NCI-H1105 treated with DMSO at 0.1 percent for 48 hours (cell line): ENCODE results near the gene TLCD3B.

Experiments used
- DNase-seq: peaks from one replicate; lab custom pipeline; 2025; lab: John Stamatoyannopoulos, UW

TLCD3B gene

GRCh38 chr16:30004811-30005242 is 26.2 kb downstream of the TLCD3B start:
- peak; percentile 69 for DNase-seq

DNA sequence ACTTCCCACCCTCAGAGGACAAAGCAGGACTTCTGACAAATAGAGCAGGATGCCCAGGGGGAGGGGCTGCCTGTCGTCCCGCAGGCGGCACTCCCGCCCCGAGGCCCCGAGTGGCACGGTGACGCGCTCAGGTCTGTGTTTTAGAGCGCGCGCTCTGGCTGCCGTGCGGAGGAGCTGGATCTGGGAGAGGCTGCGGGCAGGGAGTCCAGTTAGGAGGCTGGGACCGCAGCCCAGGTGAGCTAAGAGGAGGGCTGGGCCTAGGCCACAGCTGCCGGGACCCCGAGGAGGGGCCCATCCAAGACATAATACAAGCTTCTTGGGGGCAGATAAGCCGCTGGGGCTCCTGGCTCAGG is 26.7 kb downstream of the TLCD3B start:
- peak; percentile 69 for DNase-seq

DNA sequence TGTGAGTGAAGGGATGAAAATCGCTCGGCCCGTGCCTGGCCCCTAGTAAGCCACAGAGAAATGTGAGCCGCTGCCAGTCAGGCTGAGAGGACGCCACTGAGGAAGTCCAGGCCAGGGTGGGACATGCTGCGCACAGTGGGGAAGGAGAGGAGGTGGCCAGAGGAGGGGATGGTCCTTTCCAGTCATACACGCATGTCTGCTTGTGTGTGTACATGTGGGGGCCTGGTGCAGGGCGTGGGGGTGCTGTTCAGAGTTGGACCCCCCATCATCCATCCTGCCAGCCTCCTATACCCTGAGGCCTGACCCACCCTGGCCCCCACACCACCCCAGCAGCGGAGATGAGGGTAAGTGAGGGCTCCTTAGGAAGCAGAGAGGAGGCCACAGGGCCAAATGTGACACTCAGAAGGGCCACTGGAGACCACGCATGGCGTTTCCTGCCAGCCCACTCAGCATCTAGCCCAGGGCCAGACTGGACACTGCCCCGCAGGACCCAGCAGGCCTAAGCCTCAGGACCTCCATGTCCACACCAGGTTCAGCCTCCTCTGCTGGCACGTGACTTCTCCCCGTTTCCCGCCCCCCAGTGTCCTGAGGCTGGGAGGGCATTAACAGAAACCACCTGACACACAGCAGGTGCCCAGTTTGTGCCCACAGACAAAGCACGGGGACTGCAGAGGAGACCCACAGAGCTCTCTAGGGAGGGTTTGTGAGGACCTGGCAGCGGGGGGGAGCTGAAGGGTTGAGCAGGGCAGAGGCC is 27.2 kb downstream of the TLCD3B start:
- DNase-seq = peak; percentile 62

- DNase-seq = no peak
Observed at GRCh38 chr16:30002614-30003346, 28.3 kb downstream of the TLCD3B start.

- no peak for DNase-seq
Observed at GRCh38 chr16:30000735-30001631, 30.1 kb downstream of the TLCD3B start.

- DNase-seq = no peak
Observed at GRCh38 chr16:29999605-30000004, 31.5 kb downstream of the TLCD3B start.

DNA sequence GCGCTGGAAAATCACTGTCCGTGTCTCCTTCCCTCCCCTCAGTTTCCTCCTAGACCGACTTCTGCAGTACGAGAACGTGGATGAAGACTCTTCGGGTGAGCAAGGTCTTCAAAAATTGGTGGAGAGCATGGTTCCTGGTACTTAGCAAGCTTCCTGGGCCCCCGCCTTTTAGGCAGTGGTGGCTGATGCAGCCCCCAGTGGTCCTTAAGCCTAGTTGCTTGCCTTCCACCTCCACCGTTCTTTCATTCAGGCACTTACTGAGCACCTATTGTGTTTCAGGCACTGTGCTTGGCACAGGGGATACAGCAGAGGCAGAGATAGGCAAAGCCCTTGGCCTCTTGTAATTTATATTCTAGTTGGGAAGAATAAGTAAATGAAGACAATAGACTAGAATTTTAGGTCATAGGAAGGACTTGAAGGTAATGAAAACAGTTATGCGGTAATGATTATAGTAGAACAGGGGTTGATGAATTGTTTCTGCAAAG is 34.3 kb downstream of the TLCD3B start:
- DNase-seq = no peak

DNA sequence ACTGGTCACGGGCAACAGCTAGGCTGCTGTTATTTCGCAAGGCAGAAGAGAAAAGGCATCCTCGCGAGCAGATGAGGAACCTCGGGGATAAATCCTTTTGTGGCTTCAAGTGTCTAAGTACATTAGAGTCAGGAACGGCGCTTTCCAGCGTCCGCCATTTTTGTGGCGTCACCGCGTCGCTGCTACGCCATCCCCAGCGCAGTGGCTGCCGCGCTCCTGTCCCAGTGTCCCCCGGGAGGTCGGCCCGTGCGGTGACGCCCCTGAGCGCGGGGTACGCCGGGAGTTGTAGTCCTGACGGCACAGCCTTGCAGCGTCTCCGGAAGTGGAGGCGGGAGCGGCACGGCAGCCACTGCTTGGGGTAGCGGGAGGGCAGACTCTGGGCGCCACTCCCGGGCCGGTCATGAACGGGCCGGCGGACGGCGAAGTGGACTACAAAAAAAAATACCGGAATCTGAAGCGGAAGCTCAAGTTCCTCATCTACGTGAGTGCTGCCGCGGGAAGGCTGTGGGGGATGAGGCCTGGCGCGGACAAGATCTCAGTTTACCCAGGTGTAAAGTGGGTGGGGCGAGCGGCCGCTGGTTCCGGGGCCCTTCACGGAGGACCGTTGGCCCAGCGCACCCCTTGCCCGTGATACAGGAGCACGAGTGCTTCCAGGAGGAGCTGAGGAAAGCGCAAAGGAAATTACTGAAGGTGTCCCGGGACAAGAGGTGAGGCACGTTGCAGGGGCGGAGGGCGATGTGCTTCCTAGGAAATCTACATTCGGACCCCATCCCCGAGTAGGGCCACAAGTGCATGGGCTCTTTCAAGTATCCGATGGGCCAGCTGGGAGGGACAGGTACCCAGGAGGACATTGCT is 34.9 kb downstream of the TLCD3B start, which contains the start of gene INO80E:
Gene INO80E, plus strand, starts transcription at position 331 of the 855 bp plus-strand sequence. Its CDS starts 70 bp downstream, at position 401.
- DNase-seq = peak; percentile 94

DNA sequence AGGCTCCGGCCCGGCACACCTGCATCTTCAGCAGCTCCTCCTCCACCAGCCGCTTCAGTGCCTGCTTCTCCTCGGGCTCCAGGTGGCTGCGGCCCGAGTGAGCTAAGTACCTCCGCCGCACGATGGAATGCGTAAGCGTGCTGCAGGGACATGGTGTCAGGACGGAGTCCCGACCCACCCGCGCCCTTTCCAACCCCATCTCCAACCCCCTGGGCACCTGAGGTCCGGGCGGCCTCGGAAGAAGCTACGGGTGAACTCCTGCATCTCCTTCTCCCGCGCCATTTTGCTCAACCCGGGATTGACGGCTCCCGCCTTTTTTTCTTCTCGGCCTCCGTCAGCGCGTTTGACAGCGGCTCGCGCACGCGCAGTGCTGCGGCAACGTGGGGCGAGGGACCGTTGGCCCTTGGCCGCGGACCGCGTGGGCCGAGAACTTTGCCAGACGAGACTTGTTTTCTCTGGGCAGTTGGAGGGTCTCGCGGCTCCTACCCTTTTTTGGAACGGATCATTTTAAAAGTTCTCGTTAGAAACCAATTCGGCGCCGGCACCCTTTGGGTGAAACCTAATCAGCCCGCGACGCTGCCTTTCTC is 35.7 kb downstream of the TLCD3B start, which contains the start of gene HIRIP3:
Gene HIRIP3, minus strand, starts transcription at position 294 of the 587 bp plus-strand sequence. Its CDS starts 12 bp downstream, at position 282.
- peak; percentile 79 for DNase-seq

DNA sequence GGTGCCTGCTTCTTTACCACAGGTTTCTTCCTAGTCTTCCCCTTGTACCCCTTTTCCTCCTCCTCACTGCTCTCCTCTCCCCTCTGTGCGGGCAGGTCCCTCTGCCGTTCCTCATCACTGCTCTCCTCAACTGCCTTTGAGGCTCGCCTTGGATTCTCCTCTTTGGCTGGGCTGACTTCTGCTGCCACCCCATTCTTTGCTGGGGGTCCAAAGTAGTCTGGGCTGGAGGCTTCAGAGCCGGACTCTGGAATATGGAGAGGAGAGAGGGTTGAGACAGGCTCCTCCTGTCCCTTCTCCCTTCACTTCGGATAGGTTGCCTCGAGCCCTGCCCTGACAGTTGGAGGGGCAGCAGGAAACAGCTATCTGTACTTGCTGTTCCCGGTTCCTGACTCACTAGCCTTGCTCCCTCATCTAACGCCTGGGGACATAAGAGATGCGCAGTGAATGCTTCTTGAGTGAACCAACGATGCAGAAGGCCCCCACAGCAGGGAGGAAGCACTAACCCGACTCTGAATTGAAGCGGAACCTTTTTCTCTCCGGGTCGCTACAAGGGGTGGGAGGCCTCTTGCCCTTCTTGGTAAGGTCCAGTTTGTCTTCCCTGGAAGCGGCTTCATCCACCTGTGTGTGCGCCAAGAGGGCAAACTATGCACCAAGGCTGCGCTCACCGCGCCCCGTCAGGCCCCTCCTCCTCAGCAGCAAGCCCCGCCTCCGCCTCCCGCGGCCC is 36.3 kb downstream of the TLCD3B start:
- no peak for DNase-seq

- DNase-seq = no peak
Observed at GRCh38 chr16:29993903-29994599, 37.0 kb downstream of the TLCD3B start.

GRCh38 chr16:29993191-29993902 is 37.7 kb downstream of the TLCD3B start:
- DNase-seq = no peak

DNA sequence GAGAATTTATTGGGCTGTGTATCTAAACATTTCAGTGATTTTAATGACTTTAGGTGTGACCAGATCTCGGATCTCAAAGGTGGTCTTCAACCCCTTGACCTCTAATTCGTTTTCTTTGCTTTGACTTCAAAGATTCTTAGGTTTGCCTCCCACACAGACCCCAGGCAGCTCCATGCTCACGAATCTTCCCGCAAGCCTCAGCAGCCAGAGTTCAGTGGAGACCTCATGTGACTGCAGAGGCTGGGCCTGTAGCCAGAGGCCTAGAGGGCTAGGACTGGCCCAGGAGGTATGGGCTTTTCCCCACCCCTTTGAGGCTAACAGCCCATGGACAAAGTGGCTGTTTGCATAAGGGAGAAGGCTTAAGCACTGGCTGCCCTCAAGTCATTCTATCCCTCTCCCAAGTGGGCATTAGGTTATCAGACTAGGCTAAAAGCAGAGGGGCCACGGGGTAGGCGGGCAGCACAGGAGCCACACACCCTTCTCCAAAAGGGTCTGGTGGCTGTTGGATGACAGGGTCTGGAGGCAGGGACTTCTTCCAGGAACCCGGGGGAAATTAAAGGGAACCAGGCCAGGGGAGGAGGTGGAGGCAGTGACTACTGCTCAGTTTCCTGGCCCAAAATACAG is 38.6 kb downstream of the TLCD3B start:
- no peak for DNase-seq

DNA sequence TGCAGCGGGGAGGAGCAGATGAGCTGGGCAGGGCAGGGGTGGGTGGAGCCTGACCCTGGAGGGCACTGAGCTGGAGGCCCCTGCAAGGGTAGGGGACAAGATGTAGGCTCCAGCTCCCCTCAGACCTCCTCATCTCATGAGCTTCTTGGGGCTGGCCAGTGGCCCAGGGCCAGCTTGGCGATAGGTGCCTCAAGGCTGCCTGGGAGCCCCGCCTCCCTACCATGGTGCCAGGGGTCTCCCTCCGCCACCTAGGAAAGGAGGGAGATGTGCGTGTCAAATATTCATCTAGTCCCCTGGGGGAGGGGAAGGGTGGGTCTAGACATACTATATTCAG is 39.5 kb downstream of the TLCD3B start:
- DNase-seq = no peak

DNA sequence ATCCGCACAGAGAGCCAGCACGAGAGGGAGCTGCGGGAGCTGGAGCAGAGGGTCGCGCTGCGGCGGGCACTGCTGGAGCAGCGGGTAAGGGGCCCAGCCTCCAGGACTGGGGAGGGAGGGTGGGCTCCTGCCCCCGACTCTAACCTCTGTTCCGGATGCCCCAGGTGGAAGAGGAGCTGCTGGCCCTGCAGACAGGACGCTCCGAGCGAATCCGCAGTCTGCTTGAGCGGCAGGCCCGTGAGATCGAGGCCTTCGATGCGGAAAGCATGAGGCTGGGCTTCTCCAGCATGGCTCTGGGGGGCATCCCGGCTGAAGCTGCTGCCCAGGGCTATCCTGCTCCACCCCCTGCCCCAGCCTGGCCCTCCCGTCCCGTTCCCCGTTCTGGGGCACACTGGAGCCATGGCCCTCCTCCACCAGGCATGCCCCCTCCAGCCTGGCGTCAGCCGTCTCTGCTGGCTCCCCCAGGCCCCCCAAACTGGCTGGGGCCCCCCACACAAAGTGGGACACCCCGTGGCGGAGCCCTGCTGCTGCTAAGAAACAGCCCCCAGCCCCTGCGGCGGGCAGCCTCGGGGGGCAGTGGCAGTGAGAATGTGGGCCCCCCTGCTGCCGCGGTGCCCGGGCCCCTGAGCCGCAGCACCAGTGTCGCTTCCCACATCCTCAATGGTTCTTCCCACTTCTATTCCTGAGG is 40.0 kb downstream of the TLCD3B start:
- no peak for DNase-seq

DNA sequence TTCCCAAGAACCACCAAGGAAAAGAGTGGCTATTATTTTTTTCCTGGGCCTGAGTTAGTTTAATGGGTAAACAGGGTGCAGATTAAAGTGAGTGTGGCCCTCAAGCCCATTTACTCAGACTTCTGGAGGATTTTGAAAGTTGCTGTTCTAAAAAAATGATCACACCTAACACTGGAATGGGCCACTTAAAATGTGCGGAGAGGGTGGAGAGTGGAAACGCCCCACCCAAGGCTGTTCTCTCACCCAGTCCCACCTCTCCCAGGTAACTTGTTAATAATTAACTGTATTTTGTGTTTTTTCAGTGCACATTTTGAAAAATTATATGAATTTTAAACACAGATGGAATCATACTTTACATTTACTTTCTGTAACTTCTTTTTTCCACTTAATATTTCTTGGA is 41.0 kb downstream of the TLCD3B start:
- no peak for DNase-seq

DNA sequence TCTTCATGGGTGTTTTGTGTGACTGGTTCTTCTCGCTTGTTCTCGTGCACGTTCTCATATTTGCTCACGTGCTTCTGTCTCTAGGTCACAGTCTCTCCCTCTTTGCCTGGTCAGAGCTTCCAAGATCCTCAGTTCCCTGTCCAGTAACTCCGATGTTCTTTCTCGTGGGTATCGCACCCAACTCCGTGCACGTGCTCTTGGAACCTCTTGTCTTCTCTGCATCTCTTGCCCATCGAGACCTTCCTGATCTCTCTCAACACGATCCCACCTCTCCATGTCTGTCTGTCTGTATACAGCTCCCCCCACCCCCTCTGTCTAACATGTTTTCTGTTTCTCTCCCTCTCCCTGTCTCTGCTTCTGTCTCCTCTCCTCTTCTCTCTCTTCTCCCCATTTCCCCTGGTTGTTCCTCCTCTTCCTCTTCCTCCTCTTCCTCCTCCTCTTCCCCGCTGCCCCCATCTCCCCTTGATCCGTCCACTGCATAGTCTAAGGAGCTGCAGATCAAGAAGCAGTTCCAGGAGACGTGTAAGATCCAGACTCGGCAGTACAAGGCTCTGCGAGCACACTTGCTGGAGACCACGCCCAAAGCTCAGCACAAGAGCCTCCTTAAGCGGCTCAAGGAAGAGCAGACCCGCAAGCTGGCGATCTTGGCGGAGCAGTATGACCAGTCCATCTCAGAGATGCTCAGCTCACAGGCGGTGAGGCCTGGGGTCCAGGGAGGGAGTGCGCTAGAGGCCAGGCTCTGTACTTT is 41.8 kb downstream of the TLCD3B start:
- DNase-seq = no peak
